LNCaP clone FGC (cell line): Measurements from ENCODE around the gene KCNG4.

Source experiments
- DNase-seq: peaks from one replicate; pipeline ENCODE4 v3.0.0-alpha.2; 2011; ENCODE audit warnings: low read depth
- H3K4me3 ChIP-seq: 2 replicates; pipeline ENCODE4 v1.5.1; 2011; ENCODE audit warnings: mild to moderate bottlenecking, low read depth, low read length, control low read depth
- CTCF ChIP-seq: IDR thresholded peaks from 2 replicates; pipeline ENCODE4 v1.5.1; 2012; ENCODE audit warnings: mild to moderate bottlenecking; ENCODE audit not compliant: control insufficient read depth, insufficient read depth; ENCODE audit errors: extremely low read depth

The KCNG4 gene

GRCh38 chr16:84229471-84229870, 10.3 kb downstream of the KCNG4 start:
- TF ChIP-seq CTCF: no peak
- no peak for DNase-seq
- H3K4me3 ChIP-seq: no peak overlapping the region

GRCh38 chr16:84228256-84228838, 11.5 kb downstream of the KCNG4 start:
- no peak for DNase-seq
- TF ChIP-seq CTCF: no peak
- no peak overlapping the region for H3K4me3 ChIP-seq

- DNase-seq: no peak
- H3K4me3 ChIP-seq: no peak overlapping the region
- TF ChIP-seq CTCF: no peak
Observed at GRCh38 chr16:84227548-84227947, 12.3 kb downstream of the KCNG4 start.

- no peak for DNase-seq
- no peak overlapping the region for H3K4me3 ChIP-seq
- TF ChIP-seq CTCF: no peak
Observed at GRCh38 chr16:84226026-84226425, 13.8 kb downstream of the KCNG4 start.

GRCh38 chr16:84225571-84225970, 14.2 kb downstream of the KCNG4 start:
- DNase-seq: no peak
- no peak for TF ChIP-seq CTCF
- H3K4me3 ChIP-seq: no peak overlapping the region

GRCh38 chr16:84225126-84225525, 14.7 kb downstream of the KCNG4 start:
- DNase-seq: no peak
- no peak for TF ChIP-seq CTCF

GRCh38 chr16:84224554-84224953, 15.3 kb downstream of the KCNG4 start:
- TF ChIP-seq CTCF: no peak
- no peak overlapping the region for H3K4me3 ChIP-seq
- DNase-seq: no peak

More at GRCh38 chr16:84225126-84225525, 14.7 kb downstream of the KCNG4 start:
- H3K4me3 ChIP-seq: no peak overlapping the region
